HG03025 (cell line): Measurements from ENCODE around the gene C1orf21.

ENCODE experiments used
- ATAC-seq: cut with Tn5 transposase; IDR thresholded peaks from one replicate; pipeline ENCODE4 v1.9.1; 2021; ENCODE audit warnings: mild to moderate bottlenecking, moderate library complexity; ENCODE audit not compliant: unreplicated experiment, low FRiP score

Gene C1orf21

DNA sequence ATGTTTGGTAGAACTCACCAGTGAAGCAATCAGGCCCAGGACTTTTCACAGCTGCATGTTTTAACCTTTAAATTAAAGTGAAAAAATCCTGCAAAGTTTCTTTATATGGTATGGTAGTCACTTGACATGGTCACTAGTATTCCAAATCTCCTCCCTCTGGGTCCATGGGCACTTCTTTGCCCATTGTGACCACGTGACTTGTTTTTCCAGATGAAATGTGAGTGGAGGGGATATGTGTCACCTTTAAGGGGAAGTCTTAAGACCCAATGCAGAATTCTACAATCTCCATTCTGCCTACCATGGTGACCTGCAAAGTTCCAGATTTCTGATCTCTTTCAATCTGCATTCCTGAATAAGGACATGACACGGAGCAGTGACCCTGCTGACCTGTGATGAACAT lies 152.8 kb downstream of the C1orf21 start:
- no peak for ATAC-seq

DNA sequence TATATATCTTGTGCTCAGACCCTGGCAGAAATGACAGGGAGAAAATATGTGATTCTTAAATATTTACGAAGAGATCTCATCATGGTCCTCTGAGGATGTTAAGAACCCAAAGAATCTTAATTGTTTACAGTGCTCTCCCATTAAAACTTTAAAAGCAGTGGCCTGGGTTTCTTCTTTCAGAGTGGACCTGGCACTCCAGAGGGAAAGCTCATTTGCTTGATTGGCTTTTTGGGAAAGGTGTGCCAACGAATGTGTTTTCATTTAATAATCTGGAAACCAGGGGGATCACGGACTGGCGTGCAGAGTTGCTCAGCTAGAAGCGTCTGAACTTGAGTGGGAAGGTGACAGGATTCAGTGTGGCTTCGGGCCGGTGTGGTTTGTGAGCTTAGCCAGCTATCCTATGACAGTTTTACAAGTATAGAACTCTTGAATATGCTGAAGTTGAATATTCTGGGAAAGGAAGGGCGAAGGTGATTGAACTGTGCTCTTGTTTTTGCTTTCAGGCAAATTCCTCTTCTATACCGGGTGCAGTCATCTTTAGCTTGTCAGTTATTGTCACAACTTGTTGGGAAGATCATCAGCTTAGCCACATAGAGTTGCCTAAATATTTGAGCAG lies 154.8 kb downstream of the C1orf21 start:
- ATAC-seq, result no peak

DNA sequence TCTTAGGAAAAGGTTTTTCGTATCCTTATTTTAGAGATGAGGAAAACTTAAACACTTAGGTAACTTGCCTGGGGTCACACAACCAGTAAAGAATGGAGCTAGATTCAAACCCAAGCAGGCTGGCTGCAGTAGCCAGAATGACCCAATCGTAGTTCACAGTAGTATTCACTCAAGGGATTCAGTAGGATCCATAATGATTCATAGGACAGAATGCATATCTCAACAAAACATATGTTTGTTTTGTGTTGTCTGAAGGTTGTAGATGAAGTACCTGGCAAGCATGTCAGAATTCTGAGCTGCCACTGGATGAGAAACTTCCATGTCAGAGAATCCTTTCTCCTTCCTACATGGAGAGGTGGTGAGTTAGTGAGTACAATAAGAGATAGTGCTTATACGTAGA lies 155.5 kb downstream of the C1orf21 start:
- ATAC-seq, result no peak

DNA sequence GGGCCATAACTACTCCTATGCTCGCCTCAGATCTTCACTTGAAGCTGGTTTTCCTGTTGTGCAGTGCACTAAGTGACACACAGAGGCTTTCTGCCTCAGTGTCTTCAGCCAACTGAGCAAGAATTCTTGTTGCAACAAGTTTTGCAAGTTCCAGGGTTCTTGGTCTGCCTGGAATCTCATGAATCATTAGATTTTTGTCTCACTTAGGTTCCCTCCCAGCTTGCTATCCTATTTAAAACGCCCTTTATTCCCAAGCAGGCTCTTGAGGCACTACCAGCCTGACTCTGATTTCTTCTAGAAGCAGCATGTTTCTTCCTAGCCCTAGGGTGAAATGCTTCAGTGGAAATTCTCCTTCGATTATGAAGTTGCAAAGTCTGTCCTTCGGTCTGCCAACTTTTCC lies 158.8 kb downstream of the C1orf21 start:
- ATAC-seq, result no peak

DNA sequence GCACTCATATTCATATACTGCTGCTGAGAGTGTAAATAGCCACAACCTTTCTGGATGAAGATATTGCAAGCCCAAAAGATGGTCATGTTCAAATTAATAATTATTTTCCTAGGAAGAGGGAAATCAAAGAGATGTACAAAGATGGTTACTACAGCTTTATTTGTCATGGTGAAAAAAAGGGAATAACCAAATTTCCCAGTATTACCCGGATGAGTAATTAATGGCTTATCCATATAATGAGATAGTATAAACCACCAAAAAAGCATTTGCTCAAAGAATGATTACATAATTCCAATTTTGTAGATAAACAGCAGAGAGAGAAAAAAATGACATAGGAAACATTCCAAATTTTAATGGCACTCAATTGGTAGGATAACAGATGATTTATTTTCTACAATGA lies 165.6 kb downstream of the C1orf21 start:
- no peak for ATAC-seq

DNA sequence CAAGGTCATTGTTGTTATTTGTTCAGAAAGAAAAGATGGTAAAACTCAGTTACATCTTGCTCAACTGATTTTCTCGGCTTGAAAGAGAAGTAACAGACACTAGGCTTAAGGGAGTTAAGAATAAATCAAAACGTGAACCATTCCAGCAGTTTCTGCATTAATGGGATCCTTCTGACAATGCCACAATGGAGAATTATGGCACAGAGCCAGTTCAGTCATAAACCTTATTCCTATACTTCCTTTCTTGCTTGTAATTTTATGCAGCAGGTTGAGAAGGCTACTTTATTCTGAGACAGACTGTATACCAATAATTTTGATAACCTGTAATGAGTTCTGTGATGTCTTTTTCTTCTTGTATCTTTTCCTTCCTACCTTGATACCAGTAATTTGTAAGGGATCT lies 167.0 kb downstream of the C1orf21 start:
- no peak for ATAC-seq

DNA sequence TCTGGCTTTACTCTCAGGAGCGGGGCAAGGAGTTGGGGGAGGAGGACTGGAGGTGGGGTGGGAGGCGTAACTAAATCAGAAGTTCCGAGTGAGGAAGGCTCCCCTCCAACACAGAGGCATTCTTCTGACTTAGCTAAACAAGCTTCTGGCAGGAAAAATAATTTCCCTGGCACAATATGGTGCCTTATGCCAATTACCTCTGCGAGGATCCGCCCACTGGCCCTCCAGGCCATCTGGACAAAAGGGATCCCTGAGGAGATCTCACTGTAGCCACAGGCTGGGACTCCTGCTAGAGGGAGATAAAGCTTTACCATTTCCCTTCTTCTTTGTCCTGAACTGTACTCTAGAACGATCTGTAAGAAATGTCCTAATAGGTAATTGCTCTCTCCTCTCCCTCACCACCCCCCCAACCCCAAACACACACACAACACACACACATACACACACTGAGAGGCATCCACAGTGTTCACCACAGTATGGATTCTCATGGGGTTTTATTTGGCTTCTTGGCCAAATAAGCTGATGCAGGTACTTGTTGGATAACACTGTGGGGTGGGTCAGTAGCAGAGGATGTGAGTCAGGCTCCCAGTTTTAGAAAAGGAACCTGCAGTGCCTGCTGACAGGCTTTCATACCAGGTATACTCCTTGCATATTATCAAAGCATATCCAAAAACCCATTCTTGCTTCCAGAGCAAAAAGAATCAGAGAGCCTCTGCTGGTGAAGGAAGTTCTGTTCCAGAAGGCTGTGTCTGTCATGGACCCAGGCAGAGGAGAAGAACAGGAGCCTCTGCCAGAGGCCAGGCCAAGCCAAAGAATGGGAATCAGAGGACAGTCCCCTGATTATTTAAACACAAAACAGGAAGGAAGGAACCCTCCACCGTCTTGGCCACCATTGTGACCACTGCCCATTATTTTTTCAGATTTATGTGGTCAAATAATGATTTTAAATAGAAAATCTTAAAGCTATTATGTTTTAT lies 169.1 kb downstream of the C1orf21 start:
- no peak for ATAC-seq

DNA sequence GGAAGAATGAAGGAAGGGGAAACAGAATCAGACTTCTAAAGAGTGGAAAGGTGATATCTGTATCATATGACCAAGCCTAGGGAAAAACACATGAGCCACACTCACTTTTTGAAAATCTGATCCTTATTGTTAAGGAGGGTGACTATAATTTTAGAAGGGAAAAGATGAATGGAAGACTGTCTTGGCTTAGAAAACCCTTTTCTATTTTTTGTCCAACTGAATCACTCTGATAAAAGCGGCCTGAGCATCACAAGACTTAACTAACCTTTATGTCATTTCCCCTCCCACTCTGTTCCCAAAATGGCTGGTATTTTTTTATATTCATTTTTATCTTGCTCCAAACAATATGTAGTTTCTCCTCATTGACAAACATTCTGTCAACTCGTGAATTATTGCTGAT lies 169.8 kb downstream of the C1orf21 start:
- ATAC-seq, result no peak

DNA sequence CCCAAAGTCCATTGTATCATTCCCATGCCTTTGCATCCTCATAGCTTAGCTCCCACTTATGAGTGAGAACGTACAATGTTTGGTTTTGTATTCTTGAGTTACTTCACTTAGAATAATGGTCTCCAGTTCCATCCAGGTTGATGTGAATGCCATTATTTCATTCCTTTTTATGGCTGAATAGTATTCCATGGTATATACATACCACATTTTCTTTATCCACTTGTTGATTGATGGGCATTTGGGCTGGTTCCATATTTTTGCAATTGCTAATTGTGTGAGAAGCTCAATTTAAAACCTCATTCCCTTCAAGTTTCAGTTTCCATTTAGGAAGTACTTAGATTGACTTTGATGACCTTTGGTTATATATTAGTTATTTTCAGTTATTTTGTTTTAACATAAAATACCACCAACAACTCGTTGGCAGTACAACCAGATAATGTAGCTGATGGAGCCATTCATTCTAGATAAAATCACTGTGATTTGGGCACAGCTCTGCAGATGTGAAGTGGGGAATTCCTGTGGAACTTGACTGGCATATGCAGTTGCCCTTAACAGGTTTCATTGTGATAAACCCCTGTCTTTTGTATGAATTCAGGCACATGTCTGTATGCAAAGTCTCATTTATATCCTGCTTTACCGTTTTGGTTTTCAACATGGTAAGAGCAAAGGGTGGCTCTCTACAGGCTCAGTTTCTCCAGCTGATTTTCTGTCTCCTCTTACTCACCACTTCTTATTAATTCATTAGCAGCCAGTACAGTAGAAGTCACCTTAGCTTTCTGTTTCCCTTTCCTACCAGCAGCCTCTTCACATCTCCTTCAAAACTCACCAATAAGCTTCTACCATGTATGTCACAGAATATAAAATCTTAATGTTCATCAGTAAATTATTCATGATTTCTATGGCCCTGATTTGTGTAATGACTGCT lies 170.9 kb downstream of the C1orf21 start:
- no peak for ATAC-seq

DNA sequence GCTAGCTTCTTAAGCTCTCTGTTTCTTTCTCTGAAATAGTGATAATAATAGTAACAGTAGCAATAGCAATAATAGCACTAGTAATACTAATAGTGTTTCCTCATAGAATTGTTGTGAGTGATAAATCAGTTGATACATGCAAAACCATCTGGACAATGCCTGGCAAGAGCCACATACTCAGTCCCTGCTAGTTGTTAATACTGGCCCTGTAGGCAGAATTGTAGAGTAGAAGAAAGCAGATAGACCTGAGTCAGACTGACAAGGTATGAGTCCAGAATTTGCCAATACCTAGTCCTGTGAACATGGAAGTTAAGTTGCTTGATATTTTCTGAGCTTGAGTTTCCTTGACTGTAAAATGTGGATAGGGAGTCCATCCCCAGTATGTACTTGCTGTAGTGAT lies 171.9 kb downstream of the C1orf21 start:
- no peak for ATAC-seq

DNA sequence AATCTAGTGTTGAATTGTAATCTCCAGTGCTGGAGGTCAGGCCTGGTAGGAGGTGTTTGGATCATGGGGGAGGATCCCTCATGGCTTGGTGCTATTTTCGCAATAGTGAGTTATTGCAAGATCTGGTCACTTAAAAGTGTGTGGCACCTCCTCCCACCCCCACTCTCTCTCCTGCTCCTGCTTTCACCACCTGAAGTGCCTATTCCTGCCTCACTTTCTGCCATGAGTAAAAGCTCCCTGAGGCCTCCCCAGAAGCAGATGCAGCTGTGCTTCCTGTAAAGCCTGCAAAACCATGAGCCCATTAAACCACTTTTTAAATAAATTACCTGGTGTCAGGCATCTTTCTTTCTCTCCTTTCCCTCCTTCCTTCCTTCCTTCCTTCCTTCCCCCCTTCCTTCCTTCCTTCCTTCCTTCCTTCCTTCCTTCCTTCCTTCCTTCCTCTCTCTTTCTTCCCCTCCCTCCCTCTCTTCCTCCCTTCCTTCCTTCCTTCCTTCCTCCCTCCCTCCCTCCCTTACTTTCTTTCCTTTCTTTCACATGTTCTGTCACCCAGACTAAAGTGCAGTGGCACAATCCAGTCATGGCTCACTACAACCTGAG lies 172.4 kb downstream of the C1orf21 start:
- no peak for ATAC-seq

DNA sequence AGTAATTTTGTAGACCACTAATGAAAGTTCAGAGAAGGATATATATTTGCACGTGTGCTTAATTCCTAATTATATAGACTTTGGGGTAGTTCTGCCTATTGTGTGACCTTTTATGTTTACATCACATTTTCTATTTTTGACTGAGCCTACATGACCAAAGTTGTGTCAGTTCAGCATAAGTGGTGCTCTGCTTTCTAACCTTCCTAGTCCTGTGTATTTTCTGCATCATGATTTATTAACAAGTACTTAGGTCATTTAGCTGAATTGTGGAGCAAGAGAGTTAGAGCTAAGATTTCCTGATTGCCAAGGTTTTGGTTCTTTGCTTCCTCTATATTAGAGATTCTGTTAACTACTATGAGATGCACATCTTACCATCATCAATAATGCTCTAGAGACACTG lies 176.0 kb downstream of the C1orf21 start:
- no peak for ATAC-seq

DNA sequence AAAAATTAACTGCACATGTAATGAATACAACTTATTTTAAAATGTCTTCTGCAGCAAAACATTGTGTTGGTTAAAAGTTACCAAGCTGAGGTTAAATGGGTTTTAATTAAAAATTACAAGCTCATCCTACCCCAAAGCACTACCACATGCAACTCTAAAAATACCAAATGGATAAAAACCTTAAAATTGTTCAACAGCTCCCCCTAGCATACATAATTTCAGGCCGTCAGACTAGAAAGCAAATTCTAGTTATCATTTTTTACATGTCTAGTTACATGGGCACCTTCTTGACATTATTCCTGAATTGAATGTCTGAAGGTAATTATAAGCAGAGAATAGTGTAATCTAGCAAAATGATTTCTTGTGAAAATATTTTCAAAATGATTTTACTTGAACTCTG lies 176.5 kb downstream of the C1orf21 start:
- no peak for ATAC-seq

DNA sequence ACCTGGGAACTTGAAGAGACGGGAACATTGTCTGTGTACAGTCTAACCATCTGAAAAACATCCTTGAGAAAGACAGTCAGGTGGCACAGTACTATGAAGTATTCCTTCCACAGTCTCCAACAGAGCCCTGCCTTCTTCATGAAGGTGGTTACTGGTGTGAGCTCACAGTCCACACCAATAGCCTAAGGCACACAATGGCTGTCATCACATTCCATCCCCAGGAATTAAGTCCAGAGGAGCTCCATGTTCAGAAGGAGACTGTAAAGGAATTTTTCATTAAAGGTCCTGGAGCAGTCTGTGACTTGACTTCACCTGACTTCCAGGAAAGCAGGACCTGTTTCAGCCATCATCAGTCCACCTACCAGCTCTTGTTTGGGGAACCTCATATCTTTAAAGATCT lies 180.2 kb downstream of the C1orf21 start:
- ATAC-seq, result no peak

DNA sequence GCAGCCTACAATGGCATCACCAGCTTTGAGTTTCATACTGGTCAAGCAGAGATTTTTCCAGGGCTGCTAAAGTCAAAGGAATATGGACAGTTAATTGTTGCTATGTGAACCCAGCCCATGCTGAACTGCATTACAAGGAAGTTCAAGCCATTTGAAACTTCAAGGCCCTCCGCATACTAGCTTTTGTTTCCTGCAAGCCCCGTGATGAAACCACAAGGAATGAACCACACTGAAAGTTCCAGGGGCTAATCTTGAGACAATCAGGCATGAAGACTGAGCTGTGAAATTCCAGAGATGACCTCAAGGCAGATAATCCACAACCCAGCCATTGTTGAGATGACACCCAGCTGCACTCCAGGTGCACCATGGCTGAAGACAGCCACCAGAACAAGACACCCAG lies 180.8 kb downstream of the C1orf21 start:
- no peak for ATAC-seq

DNA sequence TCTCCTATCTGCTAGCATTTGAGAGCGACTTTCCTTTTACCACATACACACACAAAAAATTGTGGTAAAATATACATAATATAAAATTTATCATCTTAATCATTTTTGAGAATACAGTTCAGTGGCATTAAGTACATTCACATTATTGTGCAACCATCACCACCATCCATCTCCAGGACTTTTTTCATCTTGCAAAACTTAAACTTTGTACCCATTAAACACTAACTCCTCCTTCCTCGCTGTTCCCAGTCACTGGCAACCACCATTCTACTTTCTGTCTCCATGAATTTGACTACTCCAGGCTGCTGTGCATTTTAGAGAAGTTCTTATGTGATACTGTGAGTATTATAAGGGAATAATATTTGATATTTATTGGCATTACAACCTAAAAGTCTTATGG lies 181.3 kb downstream of the C1orf21 start:
- ATAC-seq, result no peak

DNA sequence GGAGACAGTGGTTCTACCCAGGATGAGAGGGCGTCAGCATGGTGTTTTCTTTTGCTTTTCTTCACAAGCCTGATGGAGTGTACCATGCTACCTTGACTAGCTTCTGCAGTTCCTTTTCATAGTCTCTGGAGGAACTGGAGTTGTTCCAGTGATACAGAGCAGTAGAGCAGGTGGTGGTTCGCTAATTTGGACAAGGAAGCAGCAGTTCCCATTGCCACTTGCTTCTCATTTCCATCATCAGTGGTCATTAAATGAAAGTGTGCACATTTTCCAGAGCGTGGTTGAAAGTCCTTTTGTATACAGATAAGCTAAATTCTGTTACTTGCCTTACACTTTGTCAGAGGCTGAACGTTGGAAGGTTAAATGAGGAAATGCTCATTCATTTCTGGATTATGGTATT lies 182.3 kb downstream of the C1orf21 start:
- no peak for ATAC-seq

DNA sequence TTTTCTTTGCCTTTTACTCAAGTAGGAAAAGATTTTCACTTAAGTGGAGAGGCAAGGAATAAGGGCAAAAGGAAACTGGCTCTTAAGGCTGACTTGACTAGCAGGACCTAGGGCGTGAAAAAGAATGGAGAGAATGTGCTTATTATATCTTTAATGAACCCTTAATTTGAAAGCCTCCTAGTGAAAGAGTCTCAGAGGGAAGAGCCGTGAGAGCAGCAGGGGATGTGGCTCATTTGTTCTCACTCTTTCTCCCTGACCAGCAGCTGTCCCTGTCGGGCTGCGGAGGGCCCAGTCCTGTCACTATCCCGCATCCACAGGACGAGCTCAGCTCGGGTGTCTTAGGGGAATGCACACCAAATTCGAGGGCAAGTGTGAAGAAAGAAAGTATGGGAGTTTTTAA lies 187.8 kb downstream of the C1orf21 start:
- ATAC-seq, result no peak

DNA sequence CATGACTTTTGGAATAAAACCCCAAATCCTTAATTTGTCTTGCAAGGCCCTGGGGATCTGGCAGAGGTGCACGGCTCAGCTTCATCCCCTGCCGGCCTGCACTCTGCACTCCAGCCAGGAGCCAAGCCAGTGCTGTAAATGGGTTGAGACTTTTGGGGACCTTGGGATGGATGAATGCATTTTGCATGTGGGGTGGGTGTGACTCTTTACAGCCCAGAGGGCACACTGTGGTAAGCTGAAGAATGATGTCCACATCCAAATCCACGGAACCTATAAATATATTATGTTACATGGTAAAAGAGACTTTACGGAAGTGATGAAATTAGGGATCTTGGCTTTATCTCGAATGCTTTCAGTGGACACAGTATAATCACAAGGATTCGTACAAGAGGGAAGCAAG lies 190.0 kb downstream of the C1orf21 start:
- no peak for ATAC-seq

DNA sequence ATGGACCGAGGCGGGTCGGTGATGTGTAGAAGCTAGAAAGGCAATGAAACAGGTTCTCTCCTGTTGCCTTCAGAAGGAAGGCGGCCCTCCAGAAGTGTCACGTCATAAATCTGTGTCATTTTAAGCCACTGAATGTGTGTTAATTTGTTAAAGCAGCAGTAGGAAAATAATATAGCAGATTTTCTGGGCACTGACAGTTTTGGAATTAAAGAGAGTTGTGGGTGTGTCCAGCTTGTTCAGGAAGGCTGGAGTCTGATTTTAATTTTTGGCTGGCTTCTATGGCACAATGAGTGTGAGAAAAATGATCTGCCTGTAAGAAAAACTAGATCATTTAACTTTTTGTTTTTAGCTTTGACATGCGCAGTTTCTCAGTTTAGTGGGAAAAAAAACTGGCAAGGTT lies 190.5 kb downstream of the C1orf21 start:
- no peak for ATAC-seq

DNA sequence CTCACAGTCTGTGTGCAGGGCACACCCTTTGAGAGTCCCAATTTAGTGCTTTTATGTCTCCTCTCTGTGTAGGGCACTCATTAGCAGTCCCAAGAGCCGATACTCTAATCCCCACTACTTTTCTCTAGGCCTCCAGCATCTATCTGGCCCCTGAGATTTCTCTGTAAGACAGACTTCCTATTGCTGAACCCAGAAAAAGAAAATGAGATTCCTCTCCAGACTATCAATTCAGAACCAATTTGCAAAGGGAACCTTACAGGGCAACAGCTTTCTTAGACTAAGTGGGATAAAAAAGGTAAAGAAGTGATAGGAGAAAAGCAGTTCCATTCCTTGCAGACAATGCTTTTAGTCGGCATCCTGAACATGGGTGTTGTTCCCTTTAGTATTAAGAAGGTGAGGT lies 195.6 kb downstream of the C1orf21 start:
- ATAC-seq, result no peak
